IMR-90 (cell line): Measurements from ENCODE around the gene RBMS3. TPM values are rescaled to one million over a fixed set of nuclear protein-coding genes. Genes with fewer than 3 reads are reported as not detected.

ENCODE experiments used
- ATAC-seq: fragments of 200-7000 bp; cut with Tn5 transposase; 2 replicates; pipeline ENCODE4 v1.9.1; 2020; ENCODE audit warnings: low read depth, mild to moderate bottlenecking, moderate library complexity
- BruUV-seq: library from RNA; stranded (reverse); fragments of 400-500 nt; replicated peaks from 2 replicates; lab custom pipeline; 2021; lab: Mats Ljungman, UMichigan
- CTCF ChIA-PET: fragments of 300-600 bp; formaldehyde crosslinking; extraction: SDS; loops from one replicate; lab custom pipeline; 2021; ENCODE audit warnings: antibody characterized with exemption; lab: Yijun Ruan, JAX
- POLR2A ChIA-PET: fragments of 300-600 bp; sonication (Branson Sonifier 250); formaldehyde crosslinking; loops from one replicate; lab custom pipeline; 2022; ENCODE audit warnings: antibody characterized with exemption; ENCODE audit not compliant: unreplicated experiment; lab: Charles Lee
- DNase-seq: peaks from one replicate; pipeline ENCODE4 v3.0.0; 2013
- H2AFZ ChIP-seq: replicated peaks from 2 replicates; pipeline ENCODE3; 2013; ENCODE audit warnings: low read length, mild to moderate bottlenecking; ENCODE audit not compliant: poor library complexity
- H2AK5ac ChIP-seq: 2 replicates; pipeline ENCODE4 v1.6.1; 2013; ENCODE audit warnings: low read depth, low read length, inconsistent platforms
- H2AK9ac ChIP-seq: replicated peaks from 2 replicates; pipeline ENCODE3; 2013; ENCODE audit warnings: mild to moderate bottlenecking, low read depth, low read length, moderate library complexity; ENCODE audit not compliant: poor library complexity
- H2BK120ac ChIP-seq: 2 replicates; pipeline ENCODE4 v1.6.1; 2013; ENCODE audit warnings: low read depth, low read length, inconsistent platforms
- H2BK15ac ChIP-seq: 3 replicates; pipeline ENCODE4 v1.6.1; 2013; ENCODE audit warnings: low read depth, low read length, inconsistent platforms
- H2BK20ac ChIP-seq: 2 replicates; pipeline ENCODE4 v1.6.1; 2013; ENCODE audit warnings: low read depth, mild to moderate bottlenecking, inconsistent platforms, low read length, moderate library complexity
- H2BK5ac ChIP-seq: 2 replicates; pipeline ENCODE4 v1.6.1; 2013; ENCODE audit warnings: mild to moderate bottlenecking, low read depth, low read length, inconsistent platforms; ENCODE audit not compliant: poor library complexity, severe bottlenecking
- H3K14ac ChIP-seq: replicated peaks from 2 replicates; pipeline ENCODE4 v1.6.1; 2013; ENCODE audit warnings: low read depth, low read length, inconsistent platforms
- H3K18ac ChIP-seq: 2 replicates; pipeline ENCODE4 v1.6.1; 2013; ENCODE audit warnings: low read depth, low read length, control low read depth
- H3K23ac ChIP-seq: 2 replicates; pipeline ENCODE4 v1.6.1; 2013; ENCODE audit warnings: low read depth, low read length, inconsistent platforms
- H3K27ac ChIP-seq: 2 replicates; pipeline ENCODE4 v1.5.1; 2013; ENCODE audit warnings: mild to moderate bottlenecking, control low read depth, low read length; ENCODE audit not compliant: insufficient read depth
- H3K27me3 ChIP-seq: 2 replicates; pipeline ENCODE4 v1.6.1; 2013; ENCODE audit warnings: low read length; ENCODE audit not compliant: control insufficient read depth, insufficient read depth
- H3K36me3 ChIP-seq: 2 replicates; pipeline ENCODE4 v1.6.1; 2013; ENCODE audit warnings: low read length, mixed read lengths; ENCODE audit not compliant: control insufficient read depth, insufficient read depth
- H3K4ac ChIP-seq: 2 replicates; pipeline ENCODE4 v1.6.1; 2013; ENCODE audit warnings: low read depth, low read length, inconsistent platforms
- H3K4me1 ChIP-seq: 2 replicates; pipeline ENCODE4 v1.6.1; 2013; ENCODE audit warnings: low read length, mixed read lengths; ENCODE audit not compliant: control insufficient read depth, insufficient read depth
- H3K4me2 ChIP-seq: 2 replicates; pipeline ENCODE4 v1.6.1; 2013; ENCODE audit warnings: low read depth, mild to moderate bottlenecking, control low read depth, low read length, moderate library complexity
- H3K4me3 ChIP-seq: 2 replicates; pipeline ENCODE4 v1.5.1; 2013; ENCODE audit warnings: low read depth, mild to moderate bottlenecking, control low read depth, low read length, moderate library complexity; ENCODE audit not compliant: insufficient read depth
- H3K56ac ChIP-seq: 2 replicates; pipeline ENCODE4 v1.6.1; 2013; ENCODE audit warnings: low read length, inconsistent platforms; ENCODE audit not compliant: insufficient read depth; ENCODE audit errors: extremely low read depth
- H3K79me1 ChIP-seq, 2 experiments: 2 replicates each; pipeline ENCODE4 v1.6.1; 2013; ENCODE audit warnings: low read length in 2 of 2, inconsistent platforms in 1 of 2, low read depth in 1 of 2
- H3K9ac ChIP-seq: 2 replicates; pipeline ENCODE4 v1.6.1; 2013; ENCODE audit warnings: low read depth, low read length, control low read depth
- H3K9me1 ChIP-seq: 2 replicates; pipeline ENCODE4 v1.6.1; 2013; ENCODE audit warnings: low read length, inconsistent platforms; ENCODE audit not compliant: insufficient read depth
- H3K9me3 ChIP-seq: 2 replicates; pipeline ENCODE4 v1.6.1; 2013; ENCODE audit warnings: low read length; ENCODE audit not compliant: control insufficient read depth, insufficient read depth
- H4K20me1 ChIP-seq: 2 replicates; pipeline ENCODE4 v1.6.1; 2013; ENCODE audit warnings: low read length, inconsistent platforms; ENCODE audit not compliant: insufficient read depth
- H4K5ac ChIP-seq: 2 replicates; pipeline ENCODE4 v1.6.1; 2013; ENCODE audit warnings: mild to moderate bottlenecking, low read depth, low read length, control low read depth
- H4K8ac ChIP-seq, 2 experiments: 2 replicates each; pipeline ENCODE4 v1.6.1; 2013; ENCODE audit warnings: low read depth in 2 of 2, low read length in 2 of 2, control low read depth in 1 of 2, inconsistent platforms in 1 of 2
- H4K91ac ChIP-seq: 2 replicates; pipeline ENCODE4 v1.6.1; 2013; ENCODE audit warnings: low read depth, low read length, inconsistent platforms; ENCODE audit not compliant: insufficient read depth
- BHLHE40 ChIP-seq: fragments of 150-350 bp; IDR thresholded peaks from 2 replicates; pipeline ENCODE4 v1.6.1; 2016; ENCODE audit warnings: mild to moderate bottlenecking, low read depth, low read length
- CEBPB ChIP-seq: IDR thresholded peaks from 2 replicates; pipeline ENCODE4 v1.6.1; 2012; ENCODE audit warnings: low read depth, low read length, improper control_type of control experiment
- CHD1 ChIP-seq: IDR thresholded peaks from 2 replicates; pipeline ENCODE4 v1.6.1; 2012; ENCODE audit warnings: low read depth, low read length, improper control_type of control experiment
- CTCF ChIP-seq: conservative IDR thresholded peaks from 2 replicates; pipeline ENCODE4 v1.5.1; 2012; ENCODE audit warnings: mild to moderate bottlenecking, low read depth, low read length, improper control_type of control experiment
- ELK1 ChIP-seq: fragments of 150-350 bp; IDR thresholded peaks from 2 replicates; pipeline ENCODE4 v1.6.1; 2016; ENCODE audit warnings: low read depth, mild to moderate bottlenecking, low read length, moderate library complexity, borderline replicate concordance
- FOS ChIP-seq: fragments of 150-350 bp; IDR thresholded peaks from 2 replicates; pipeline ENCODE4 v1.6.1; 2016; ENCODE audit warnings: low read depth, low read length
- MXI1 ChIP-seq: IDR thresholded peaks from 2 replicates; pipeline ENCODE4 v1.6.1; 2012; ENCODE audit warnings: low read depth, mild to moderate bottlenecking, low read length, moderate library complexity, borderline replicate concordance
- NFE2L2 ChIP-seq: fragments of 150-350 bp; IDR thresholded peaks from 2 replicates; pipeline ENCODE4 v1.6.1; 2016; ENCODE audit warnings: low read depth, mild to moderate bottlenecking, low read length
- POLR2A ChIP-seq: IDR thresholded peaks from 2 replicates; pipeline ENCODE4 v1.6.1; 2012; ENCODE audit warnings: mild to moderate bottlenecking, low read depth, low read length
- RCOR1 ChIP-seq: IDR thresholded peaks from 2 replicates; pipeline ENCODE4 v1.6.1; 2012; ENCODE audit warnings: mild to moderate bottlenecking, low read length, improper control_type of control experiment; ENCODE audit not compliant: insufficient replicate concordance
- RFX5 ChIP-seq: IDR thresholded peaks from 2 replicates; pipeline ENCODE4 v1.8.0; 2012; ENCODE audit warnings: low read depth, mild to moderate bottlenecking, low read length, moderate library complexity
- USF2 ChIP-seq: fragments of 150-350 bp; IDR thresholded peaks from 2 replicates; pipeline ENCODE4 v1.6.1; 2017; ENCODE audit warnings: mild to moderate bottlenecking, antibody characterized with exemption, low read length, low read depth
- WGBS, 2 experiments: methylation state at CpG; one replicate each; pipeline versions ENCODE4 v1.1.5 to v1.1.7; 2013; ENCODE audit warnings: missing lambda C conversion rate in 2 of 2; ENCODE audit not compliant: insufficient read length in 1 of 2; ENCODE audit errors: extremely low coverage in 2 of 2; 5-methylcytosine and 5-hydroxymethylcytosine counted together
- dilution Hi-C: fragments of 300-500 bp; cut with HindIII; formaldehyde crosslinking; loops from one replicate; pipeline ENCODE4 v1.14.3; 2018; ENCODE audit warnings: low sequenced_read_pairs; ENCODE audit not compliant: unreplicated experiment
- in situ Hi-C: fragments of 300-500 bp; cut with MboI; formaldehyde crosslinking; loops from 3 replicates; pipeline ENCODE4 v1.14.3; 2019; ENCODE audit warnings: low sequenced_read_pairs, inconsistent platforms, mixed read lengths
- intact Hi-C: fragments of 100-400 bp; cut with micrococcal nuclease; formaldehyde crosslinking; loops from 2 replicates; pipeline ENCODE4 v1.10.0; 2022
- polyA plus RNA-seq, 3 experiments: library from polyadenylated mRNA; depleted of rRNA; stranded (reverse); fragments of >200 nt; gene quantifications; 2 replicates each; pipeline ENCODE4 v1.2.3, GENCODE V29; 2012; ENCODE audit warnings: low replicate concordance in 1 of 3
- total RNA-seq: library from RNA; depleted of rRNA; stranded (reverse); fragments of >200 nt; gene quantifications from 2 replicates; pipeline ENCODE4 v1.2.3, GENCODE V29; 2012

Gene RBMS3
- total and polyA plus RNA-seq, 2 of the 4 experiments (the other 2 are of a cell fraction), result 15.2 to 127 TPM

GRCh38 chr3:29618395-29619282 lies 337.8 kb downstream of the RBMS3 start (continued):
- TF ChIP-seq USF2, result no peak

GRCh38 chr3:29619676-29620075 lies 338.8 kb downstream of the RBMS3 start:
- no CpG with 5 or more reads among the region's 4 CpGs for WGBS, 2 experiments
- POLR2A ChIA-PET, result interaction anchor here (0.6 kb wide), 1 partner anchor 13 kb away, joined by 3 read pairs; no protein-coding TSS in a partner anchor
- no peak for TF ChIP-seq CTCF
- no peak for TF ChIP-seq ELK1
- TF ChIP-seq BHLHE40, result no peak
- no peak for TF ChIP-seq RFX5
- TF ChIP-seq CHD1, result no peak
- TF ChIP-seq CEBPB, result no peak
- no peak for TF ChIP-seq RCOR1
- no peak for TF ChIP-seq POLR2A
- TF ChIP-seq FOS, result no peak
- no peak for TF ChIP-seq MXI1
- TF ChIP-seq NFE2L2, result no peak

More at GRCh38 chr3:29619676-29620075, 338.8 kb downstream of the RBMS3 start:
- Histone ChIP-seq H3K27me3 (no peaks in the 10 kb centered on the region), H3K36me3 (no peaks in the 10 kb centered on the region), H3K14ac (no peak overlapping the region), H3K27ac (no peak overlapping the region), H4K5ac (no peak overlapping the region), H2BK5ac (no peak overlapping the region), H3K9ac (no peak overlapping the region), H4K20me1 (no peaks in the 10 kb centered on the region), H3K23ac (no peak overlapping the region), H3K79me1 (peaks cover 6 to 15% of the 10 kb centered on the region in 2 experiments), H2BK15ac (no peak overlapping the region), H3K9me3 (no peaks in the 10 kb centered on the region), H2AFZ (no peak overlapping the region), H3K4ac (no peak overlapping the region), H3K9me1 (peaks cover 2% of the 10 kb centered on the region; the same call in 1 of the 2 replicates), H3K18ac (no peak overlapping the region), H2AK5ac (no peak overlapping the region), H2BK120ac (no peak overlapping the region), H4K91ac (no peak overlapping the region), H2BK20ac (no peak overlapping the region), H3K4me2 (no peak overlapping the region), H4K8ac (no peak overlapping the region), H2AK9ac (no peak overlapping the region), H3K4me3 (no peak overlapping the region), H3K56ac (no peak overlapping the region), H3K4me1 (no peaks in the 10 kb centered on the region)
- intact Hi-C loops, result loop anchor here (5.0 to 10.0 kb wide), 2 partner anchors 135 to 963 kb away; no protein-coding TSS in a partner anchor
- BruUV-seq, result no TSS peak
- in situ Hi-C loops, result no loop called here
- ATAC-seq (no peak), DNase-seq (no peak)
- CTCF ChIA-PET, result interaction anchor here (0.7 kb wide), 1 partner anchor 11 kb away, joined by 6 read pairs; no protein-coding TSS in a partner anchor
- dilution Hi-C loops, result no loop called here
